T-helper 1 cell treated with Interleukin-12 subunit alpha and Interleukin-12 subunit beta and Interleukin-4 antibody, amounts not matched to agents 30 μg/mL and 1 μg/mL, for 36 hours (primary cell): ENCODE results near the gene EEF1B2.
"Not testable (repeated sequence)": the region's sequence is repeated elsewhere in the genome, so short reads cannot be mapped to it uniquely, and the experiment has no call there.

Source experiments
- H3K27ac Mint-ChIP-seq: one replicate; pipeline ENCODE4 v1.8.0; 2021; ENCODE audit warnings: mild to moderate bottlenecking, mixed read lengths
- H3K27me3 Mint-ChIP-seq: one replicate; pipeline ENCODE4 v1.8.0; 2021; ENCODE audit warnings: low read depth, mixed read lengths
- H3K36me3 Mint-ChIP-seq: one replicate; pipeline ENCODE4 v1.8.0; 2021; ENCODE audit warnings: low read depth, mixed read lengths
- H3K4me1 Mint-ChIP-seq: one replicate; pipeline ENCODE4 v1.8.0; 2021; ENCODE audit warnings: low read depth, mixed read lengths
- H3K4me3 Mint-ChIP-seq: one replicate; pipeline ENCODE4 v1.8.0; 2021; ENCODE audit warnings: mild to moderate bottlenecking, moderate library complexity, mixed read lengths
- H3K9me3 Mint-ChIP-seq: one replicate; pipeline ENCODE4 v1.8.0; 2021; ENCODE audit warnings: mixed read lengths

EEF1B2 gene

DNA sequence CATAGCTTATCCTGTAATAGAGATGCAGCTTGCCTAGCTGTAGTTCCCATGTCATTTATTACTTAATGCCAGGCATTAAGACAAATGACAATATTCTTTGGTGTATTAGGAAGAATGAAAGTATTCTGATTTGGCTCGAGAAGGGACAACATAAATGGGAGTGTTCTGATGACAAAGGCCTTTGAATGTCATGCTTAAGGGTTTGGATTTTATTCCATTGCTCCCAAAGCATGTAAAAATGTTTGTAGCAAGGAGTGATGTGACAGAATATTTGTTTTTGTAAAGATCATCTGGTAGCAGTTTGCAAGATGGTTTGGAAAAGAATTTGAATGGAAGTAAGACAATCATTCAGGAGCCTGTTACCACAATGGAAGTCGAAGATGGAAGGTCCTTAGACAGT is 30.4 kb downstream of the EEF1B2 start:
- Mint-ChIP-seq H3K27ac (no peak overlapping the region), H3K9me3 (no peaks in the 10 kb centered on the region), H3K27me3 (peaks cover 25% of the 10 kb centered on the region), H3K36me3 (no peaks in the 10 kb centered on the region), H3K4me1 (no peaks in the 10 kb centered on the region), H3K4me3 (no peak overlapping the region)

DNA sequence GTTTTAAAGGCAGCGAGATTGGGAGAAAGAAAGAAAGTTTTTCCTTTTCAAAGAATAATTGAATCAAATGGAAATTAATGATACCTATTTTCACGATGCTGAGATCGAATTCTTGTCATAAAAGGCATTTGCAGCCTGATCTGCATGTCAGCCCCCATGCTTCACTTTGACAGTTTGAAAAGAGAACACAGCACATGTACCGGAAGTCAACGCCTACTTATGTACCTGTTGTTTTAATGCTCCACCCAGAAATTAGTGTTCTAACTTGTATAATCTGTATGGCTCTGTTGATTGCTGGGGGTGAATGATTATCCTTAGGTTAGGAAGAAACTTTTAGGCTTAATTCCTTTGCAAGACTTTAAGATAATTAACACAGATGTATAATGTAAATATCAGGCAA is 31.0 kb downstream of the EEF1B2 start:
- Mint-ChIP-seq H3K9me3 (no peaks in the 10 kb centered on the region), H3K4me3 (no peak overlapping the region), H3K27ac (no peak overlapping the region), H3K36me3 (no peaks in the 10 kb centered on the region), H3K4me1 (no peaks in the 10 kb centered on the region), H3K27me3 (peaks cover 25% of the 10 kb centered on the region)

DNA sequence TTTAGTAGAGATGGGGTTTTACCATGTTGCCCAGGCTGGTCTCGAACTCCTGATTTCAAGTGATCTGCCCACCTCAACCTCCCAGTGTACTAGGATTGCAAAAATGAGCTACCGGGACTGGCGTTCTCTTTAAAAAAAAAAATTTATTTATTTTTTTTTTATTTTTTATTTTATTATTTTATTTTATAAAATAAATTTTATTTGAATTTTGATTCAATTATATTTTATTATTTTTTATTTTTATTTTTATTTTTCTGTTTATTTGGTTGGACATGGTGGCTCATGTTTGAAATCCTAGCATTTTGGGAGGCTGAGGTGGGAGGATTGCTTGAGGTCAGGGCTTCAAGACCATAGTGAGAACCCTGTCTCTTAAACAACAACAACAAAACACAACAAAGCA is 32.5 kb downstream of the EEF1B2 start:
- Mint-ChIP-seq H3K4me3 (no peak overlapping the region), H3K4me1 (no peaks in the 10 kb centered on the region), H3K27me3 (peaks cover 25% of the 10 kb centered on the region), H3K27ac (no peak overlapping the region), H3K9me3 (no peaks in the 10 kb centered on the region), H3K36me3 (no peaks in the 10 kb centered on the region)

DNA sequence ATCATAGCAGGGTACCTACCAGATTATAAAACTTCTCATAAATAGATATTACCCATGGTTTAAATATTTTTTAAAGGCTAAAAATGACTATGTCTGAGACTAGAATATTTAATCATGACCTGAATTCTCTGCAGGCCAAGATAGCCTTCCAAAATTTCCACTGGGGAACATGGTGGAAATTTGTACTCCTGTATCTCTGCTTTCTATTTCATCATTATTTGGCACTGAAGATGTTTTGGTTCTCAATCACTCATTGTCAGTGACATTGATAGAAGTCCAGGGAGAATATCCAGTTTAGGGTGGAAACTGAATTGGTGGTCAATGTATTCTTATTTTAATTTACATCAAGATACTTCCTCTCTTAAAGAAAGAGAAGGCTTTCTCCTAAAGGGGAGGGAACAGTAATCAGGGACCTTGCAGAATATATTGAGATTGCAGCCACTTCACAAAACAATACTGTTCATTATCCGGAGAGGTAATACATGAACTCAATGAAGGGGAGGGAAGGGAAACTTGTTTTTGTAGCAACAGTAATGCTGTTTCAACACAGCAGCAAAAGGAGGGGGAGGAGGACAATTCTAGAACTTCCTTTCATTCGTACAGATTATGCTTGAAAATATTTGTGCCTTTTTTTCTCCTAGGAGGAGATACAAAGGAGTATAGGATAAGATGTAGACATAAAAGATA is 34.1 kb downstream of the EEF1B2 start:
- Mint-ChIP-seq H3K9me3 (no peaks in the 10 kb centered on the region), H3K27ac (no peak overlapping the region), H3K4me3 (no peak overlapping the region), H3K27me3 (peaks cover 21% of the 10 kb centered on the region), H3K4me1 (no peaks in the 10 kb centered on the region), H3K36me3 (no peaks in the 10 kb centered on the region)

DNA sequence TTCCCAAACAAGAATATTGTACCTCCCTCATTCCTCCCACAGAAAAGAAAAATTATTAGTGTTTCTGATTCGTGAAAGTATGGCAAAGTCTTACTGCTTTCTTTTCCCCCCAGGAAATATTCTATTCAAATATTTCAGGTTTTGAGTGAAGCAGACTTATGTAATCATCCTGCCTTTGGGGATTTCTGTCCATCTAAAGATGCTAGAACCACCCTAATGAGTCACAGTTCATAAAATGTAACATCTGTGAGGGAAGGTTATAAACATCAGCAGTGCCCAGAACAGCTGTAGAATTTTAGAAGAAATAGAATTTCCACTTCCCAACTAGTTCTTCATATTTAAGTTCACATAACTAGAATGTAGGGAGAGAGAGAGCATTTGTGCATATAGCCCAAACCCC is 39.0 kb downstream of the EEF1B2 start:
- Mint-ChIP-seq H3K9me3 (no peaks in the 10 kb centered on the region), H3K27me3 (peaks cover 8% of the 10 kb centered on the region), H3K4me1 (no peaks in the 10 kb centered on the region), H3K27ac (no peak overlapping the region), H3K36me3 (no peaks in the 10 kb centered on the region), H3K4me3 (no peak overlapping the region)

DNA sequence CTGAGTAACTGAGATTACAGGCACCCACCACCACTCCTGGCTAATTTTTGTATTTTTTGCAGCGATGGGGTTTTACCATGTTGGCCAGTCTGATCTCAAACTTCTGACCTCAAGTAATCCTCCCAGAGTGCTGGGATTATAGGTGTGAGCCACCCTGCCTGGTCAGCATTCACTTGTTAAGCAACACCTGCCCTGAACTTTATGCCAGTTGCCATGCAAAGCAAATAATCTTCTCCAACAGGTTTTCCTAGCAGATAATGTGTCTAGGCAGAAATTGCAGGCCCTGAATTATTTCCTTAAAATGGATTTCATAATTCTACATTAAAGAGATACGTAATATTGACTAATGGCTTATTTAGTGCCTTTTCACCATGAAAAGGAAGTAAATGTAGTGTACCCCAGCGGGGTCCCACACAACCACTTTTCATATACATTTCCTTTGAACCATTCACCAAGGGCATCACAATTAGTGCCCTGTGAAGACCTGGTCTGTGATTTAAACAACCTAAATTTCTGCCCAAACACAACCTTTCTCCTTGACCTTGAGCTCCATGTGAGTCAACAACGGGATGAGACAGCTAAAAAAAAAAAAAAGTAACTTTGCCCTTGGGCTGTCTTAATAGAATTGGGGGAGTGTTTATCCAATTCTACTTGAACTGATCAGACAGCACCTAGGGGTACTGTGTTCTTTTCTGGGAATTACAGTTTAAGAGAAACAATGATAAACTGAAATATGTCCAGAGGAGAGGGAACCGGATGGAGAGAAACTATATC is 41.6 kb downstream of the EEF1B2 start:
- no peaks in the 10 kb centered on the region for H3K4me1 Mint-ChIP-seq
- no peak overlapping the region for H3K4me3 Mint-ChIP-seq
- H3K27me3 Mint-ChIP-seq, result peaks cover 3% of the 10 kb centered on the region
- no peaks in the 10 kb centered on the region for H3K36me3 Mint-ChIP-seq
- H3K27ac Mint-ChIP-seq, result no peak overlapping the region
- no peaks in the 10 kb centered on the region for H3K9me3 Mint-ChIP-seq

DNA sequence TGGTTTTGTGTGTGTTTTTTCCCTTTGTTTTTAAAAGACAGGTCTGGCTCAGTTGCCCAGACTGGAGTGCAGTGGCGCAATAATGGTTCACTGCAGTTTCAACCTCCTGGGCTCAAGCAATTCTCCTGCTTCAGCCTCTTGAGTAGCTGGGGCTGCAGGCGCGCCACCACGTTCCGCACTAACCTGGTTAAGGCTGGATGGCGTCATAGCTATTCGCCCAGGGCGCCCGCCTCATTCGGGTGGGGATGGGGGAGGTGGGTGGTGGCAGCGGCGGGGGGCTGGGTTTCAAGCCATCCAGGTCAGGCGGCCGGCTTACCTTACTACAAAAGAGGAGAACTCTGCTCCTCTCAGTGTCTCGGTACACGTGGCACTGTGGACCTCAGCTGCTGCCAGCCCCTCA is 42.8 kb downstream of the EEF1B2 start:
- no peaks in the 10 kb centered on the region for H3K36me3 Mint-ChIP-seq
- H3K9me3 Mint-ChIP-seq, result no peaks in the 10 kb centered on the region
- no peak overlapping the region for H3K4me3 Mint-ChIP-seq
- H3K27me3 Mint-ChIP-seq, result peaks cover 3% of the 10 kb centered on the region
- no peaks in the 10 kb centered on the region for H3K4me1 Mint-ChIP-seq
- H3K27ac Mint-ChIP-seq, result no peak overlapping the region

DNA sequence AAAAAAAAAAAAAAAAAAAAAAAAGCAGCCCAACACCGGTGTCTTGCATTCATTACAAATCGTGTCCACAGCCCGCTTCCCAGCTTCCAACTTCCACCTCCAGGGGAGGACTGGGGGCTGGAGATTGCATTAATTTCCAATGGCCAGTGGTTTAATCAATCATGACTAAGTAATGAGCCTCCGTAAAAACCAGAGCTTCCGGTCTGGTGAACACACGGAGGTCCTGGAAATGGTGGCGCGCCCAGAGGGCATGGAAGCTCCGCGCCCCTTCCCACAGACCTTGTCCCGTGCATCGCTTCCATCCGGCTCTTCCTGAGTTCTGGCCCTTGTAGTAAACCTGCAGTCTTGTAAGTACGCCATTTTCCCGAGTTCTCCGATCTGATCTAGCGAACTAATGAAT is 43.6 kb downstream of the EEF1B2 start:
- Mint-ChIP-seq H3K36me3 (no peaks in the 10 kb centered on the region), H3K4me3 (no peak overlapping the region), H3K27me3 (peaks cover 3% of the 10 kb centered on the region), H3K9me3 (no peaks in the 10 kb centered on the region), H3K4me1 (no peaks in the 10 kb centered on the region), H3K27ac (no peak overlapping the region)

DNA sequence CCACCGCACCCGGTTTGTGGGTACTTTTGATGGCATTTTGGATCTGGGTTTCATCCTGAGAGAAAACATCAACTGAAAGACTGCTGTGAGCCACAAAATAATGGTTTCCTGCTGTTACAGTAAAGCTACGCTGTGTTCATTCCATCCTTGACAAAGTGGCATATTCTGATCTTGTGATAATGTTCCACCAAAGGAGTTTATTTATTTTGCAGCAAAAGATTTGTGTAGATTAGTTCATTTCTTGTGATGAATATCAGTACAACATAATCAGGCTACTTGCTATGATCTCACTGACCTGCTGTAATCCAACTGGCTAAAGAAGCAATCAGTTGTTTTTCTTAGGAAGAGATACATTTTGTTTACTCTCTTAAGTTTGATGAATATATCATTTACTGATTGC is 45.0 kb downstream of the EEF1B2 start:
- Mint-ChIP-seq H3K27ac (no peak overlapping the region), H3K9me3 (no peaks in the 10 kb centered on the region), H3K4me3 (no peak overlapping the region), H3K27me3 (no peaks in the 10 kb centered on the region), H3K36me3 (no peaks in the 10 kb centered on the region), H3K4me1 (no peaks in the 10 kb centered on the region)

DNA sequence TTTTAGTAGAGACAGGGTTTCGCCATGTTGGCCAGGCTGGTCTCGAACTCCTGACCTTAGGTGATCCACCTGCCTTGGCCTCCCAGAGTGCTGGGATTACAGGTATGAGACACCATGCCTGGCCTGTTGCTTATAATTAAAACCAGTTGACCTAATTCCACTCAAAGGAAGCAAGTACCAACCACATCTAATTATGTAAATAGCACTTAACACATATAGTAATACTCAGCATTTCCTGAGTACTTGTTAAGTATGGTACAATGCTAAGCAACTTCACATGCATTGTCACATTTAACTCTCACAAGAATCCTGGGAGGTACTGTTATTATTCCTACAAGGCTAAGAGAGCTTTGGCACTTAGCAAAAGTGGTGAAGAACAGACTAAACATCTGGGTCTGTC is 47.6 kb downstream of the EEF1B2 start:
- H3K9me3 Mint-ChIP-seq, H3K36me3 Mint-ChIP-seq, H3K4me3 Mint-ChIP-seq, H3K4me1 Mint-ChIP-seq, H3K27ac Mint-ChIP-seq, H3K27me3 Mint-ChIP-seq: not testable (repeated sequence)

DNA sequence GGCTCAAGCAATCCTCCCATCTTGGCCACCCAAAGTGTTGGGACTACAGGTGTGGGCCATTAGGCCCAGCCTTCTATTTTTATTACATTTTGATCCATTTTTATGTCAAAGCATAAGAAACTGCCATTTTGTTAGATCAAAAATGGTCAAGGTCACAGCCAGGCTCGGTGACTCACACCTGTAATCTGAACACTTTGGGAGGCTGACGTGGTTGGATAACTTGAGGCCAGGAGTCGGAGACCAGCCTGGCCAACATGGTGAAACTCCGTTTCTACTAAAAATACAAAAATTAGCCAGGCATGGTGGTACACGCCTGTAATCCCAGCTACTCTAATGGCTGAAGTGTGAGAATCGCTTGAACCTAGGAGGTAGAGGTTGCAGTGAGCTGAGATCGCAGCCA is 49.2 kb downstream of the EEF1B2 start:
- no peaks in the 10 kb centered on the region for H3K4me1 Mint-ChIP-seq
- H3K27me3 Mint-ChIP-seq, result peaks cover 10% of the 10 kb centered on the region
- H3K4me3 Mint-ChIP-seq, result no peak overlapping the region
- no peak overlapping the region for H3K27ac Mint-ChIP-seq
- no peaks in the 10 kb centered on the region for H3K9me3 Mint-ChIP-seq
- H3K36me3 Mint-ChIP-seq, result no peaks in the 10 kb centered on the region

DNA sequence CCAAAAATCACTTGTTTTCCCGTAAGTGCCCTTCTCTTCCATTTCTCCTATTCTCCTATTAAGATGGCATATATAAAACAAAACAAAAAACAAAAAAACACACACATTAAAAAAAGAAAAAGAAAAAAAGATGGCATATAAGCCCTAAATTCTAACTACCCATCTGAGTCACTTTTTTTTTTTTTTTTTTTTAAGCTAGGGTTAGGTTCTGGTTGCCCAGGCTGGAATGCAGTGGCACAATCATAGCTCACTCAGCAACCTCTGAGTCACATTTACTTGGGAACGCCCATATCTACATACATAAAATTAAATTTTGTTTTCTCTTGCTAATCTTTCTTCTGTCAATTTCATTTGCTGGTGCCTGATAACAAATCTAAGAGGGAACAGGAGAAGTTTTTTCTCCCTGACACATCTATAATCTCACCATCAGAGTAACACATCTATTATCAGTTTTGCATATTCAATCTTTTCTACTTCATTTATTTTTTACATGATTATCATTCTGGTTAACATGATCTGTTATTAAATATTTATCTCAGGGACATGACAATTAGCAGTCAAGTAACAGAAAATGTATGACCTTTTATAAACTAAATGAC is 52.1 kb downstream of the EEF1B2 start:
- Mint-ChIP-seq H3K36me3 (no peaks in the 10 kb centered on the region), H3K4me1 (no peaks in the 10 kb centered on the region), H3K27ac (no peak overlapping the region), H3K9me3 (no peaks in the 10 kb centered on the region), H3K27me3 (peaks cover 11% of the 10 kb centered on the region), H3K4me3 (no peak overlapping the region)
